HG02798 (cell line): Measurements from ENCODE around the gene MRPS27.
"Not testable (repeated sequence)": the region's sequence is repeated elsewhere in the genome, so short reads cannot be mapped to it uniquely, and the experiment has no call there.

Experiments
- ATAC-seq: cut with Tn5 transposase; IDR thresholded peaks from one replicate; pipeline ENCODE4 v1.9.1; 2021; ENCODE audit warnings: mild to moderate bottlenecking; ENCODE audit not compliant: unreplicated experiment, poor library complexity

The MRPS27 gene

DNA sequence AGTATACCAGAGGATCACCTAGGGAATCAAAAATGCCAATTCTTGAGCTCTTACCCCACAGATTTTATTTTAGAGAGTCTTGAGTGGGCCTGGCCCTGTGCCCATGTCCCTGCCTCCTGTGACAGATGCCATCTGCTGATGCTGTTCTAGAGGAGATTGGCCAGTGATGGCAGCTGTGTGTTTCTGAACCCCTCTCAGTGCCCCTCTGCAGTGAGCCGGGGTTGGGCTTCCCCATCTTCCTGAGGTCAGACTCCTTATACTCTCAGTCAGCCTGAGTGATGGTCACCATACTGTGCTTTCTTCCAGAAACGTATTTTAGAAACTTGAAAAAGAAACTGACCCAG lies 6.2 kb upstream of the MRPS27 start:
- ATAC-seq: no peak

GRCh38 chr5:72325566-72326305 lies 5.7 kb upstream of the MRPS27 start:
- no peak for ATAC-seq

DNA sequence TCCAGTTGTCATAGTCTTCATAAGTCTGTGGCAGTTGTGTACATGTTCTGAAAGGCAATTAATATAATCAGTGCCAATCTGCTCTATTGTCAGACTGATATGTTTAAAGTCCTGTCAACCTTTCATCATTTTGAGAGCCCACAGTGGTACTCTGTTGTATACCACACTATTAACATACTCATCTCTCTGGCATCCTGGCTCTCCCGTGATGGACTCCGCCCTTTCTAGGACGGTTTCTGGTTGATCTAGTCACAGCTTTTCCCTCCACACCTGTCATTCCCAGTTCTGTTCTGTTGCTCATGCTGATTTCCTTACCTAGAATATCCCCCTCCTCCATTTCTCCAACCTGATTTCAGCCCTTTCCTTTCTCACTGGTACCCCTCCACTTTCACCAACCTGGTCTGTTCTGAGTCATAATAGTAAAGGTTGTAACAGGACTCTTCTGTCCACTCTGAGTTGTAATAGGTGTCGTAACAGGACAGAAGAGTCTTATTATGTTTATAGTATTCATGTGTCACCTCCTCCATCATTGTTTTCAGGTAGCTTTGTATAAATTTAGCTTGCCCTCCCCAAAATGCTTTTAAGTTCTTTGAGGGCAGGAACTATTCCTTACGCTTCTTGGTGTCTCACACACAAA lies 4.3 kb upstream of the MRPS27 start:
- ATAC-seq: no peak

DNA sequence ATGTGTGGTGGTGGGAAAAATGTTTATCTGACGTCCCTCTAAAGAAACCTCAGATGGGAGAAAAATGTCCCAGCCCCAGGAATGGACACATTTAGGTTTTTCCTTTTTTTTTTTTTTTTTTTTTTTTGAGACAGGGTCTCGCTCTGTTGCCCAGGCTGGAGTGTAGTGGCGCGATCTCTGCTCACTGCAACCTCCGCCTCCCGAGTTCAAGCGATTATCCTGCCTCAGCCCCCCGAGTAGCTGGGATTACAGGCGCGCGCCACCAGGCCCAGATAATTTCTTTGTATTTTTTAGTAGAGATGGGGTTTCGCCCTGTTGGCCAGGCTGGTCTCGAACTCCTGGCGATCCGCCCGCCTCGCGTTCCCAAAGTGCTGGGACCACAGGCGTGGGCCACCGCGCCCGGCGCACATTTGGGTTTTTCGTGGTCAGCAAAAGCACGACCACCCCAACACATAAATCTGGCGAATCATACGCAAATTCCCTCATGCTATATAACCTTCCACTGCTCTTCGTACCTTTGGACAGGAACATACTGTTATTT lies 535 bp downstream of the MRPS27 start:
- ATAC-seq: not testable (repeated sequence)

GRCh38 chr5:72314571-72315172 lies 5.4 kb downstream of the MRPS27 start:
- ATAC-seq: no peak

GRCh38 chr5:72313141-72313540 lies 6.9 kb downstream of the MRPS27 start:
- no peak for ATAC-seq

GRCh38 chr5:72308853-72309191 lies 11.2 kb downstream of the MRPS27 start:
- ATAC-seq: no peak

DNA sequence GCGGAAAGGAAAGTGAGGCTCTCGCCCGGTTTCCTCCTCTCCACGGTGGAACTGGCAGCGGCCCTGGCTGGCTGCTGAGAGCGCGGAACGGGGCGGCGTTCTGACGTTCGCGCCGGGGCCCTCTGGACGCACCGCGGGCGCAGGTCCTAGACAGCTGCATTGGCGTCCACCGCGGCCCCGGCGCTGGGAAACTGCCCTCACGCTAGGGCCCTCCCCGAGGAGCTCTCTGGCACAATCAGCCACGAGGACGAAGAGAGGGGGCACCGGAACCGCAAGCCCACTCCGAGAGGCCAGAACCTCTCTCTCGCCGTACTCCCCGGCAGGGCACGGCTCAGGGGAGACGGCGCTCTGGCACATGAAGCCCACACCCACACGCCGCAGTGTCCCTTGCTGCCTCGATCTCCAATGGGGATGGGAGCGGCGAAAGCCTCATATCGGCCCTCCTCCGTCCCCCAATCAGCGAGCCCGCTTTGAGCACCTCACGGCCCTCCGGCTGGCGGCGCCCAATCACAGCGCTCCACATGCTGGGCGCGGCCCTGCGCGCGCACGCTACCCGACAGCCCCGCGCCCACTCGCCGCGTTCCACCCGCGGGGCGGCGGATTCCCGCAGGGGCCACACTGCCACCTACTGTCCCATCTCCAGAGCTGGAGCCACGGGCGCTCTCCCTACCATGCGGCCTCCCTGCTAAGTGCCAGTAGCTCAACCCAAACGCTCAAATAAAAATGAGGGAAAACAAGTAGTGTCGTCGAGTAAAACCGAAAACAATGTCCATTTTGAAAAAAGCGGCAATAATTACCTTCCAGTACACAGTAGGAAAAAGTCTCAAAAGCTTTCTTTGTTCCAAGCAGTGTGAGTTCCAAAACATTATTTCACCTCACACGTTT lies 11.8 kb downstream of the MRPS27 start:
- ATAC-seq: peak; percentile 93

- ATAC-seq: no peak
Measured at GRCh38 chr5:72307573-72307967, 12.5 kb downstream of the MRPS27 start.

GRCh38 chr5:72305194-72306142 lies 14.6 kb downstream of the MRPS27 start:
- peak; percentile 20 for ATAC-seq

- ATAC-seq: no peak
Measured at GRCh38 chr5:72302171-72302570, 17.9 kb downstream of the MRPS27 start.

- peak; percentile 64 for ATAC-seq
Measured at GRCh38 chr5:72301557-72301956, 18.5 kb downstream of the MRPS27 start.

GRCh38 chr5:72300590-72301339 lies 19.3 kb downstream of the MRPS27 start:
- ATAC-seq: no peak

GRCh38 chr5:72298711-72299110 lies 21.3 kb downstream of the MRPS27 start:
- no peak for ATAC-seq

DNA sequence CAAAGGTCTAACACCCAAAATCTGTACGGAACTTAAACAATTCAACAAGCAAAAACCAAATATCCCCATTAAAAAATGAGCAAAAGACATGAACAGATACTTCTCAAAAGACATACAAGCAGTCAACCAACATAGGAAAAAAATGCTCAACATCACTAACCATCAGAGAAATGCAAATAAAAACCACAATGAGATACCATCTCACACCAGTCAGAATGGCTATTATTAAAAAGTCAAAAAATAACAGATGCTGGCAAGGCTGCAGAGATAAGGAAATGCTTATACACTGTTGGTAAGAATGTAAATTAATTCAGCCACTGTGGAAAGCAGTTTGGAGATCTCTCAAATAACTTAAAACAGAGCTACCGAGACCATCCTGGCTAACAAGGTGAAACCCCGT lies 21.9 kb downstream of the MRPS27 start:
- ATAC-seq: peak; percentile 47

DNA sequence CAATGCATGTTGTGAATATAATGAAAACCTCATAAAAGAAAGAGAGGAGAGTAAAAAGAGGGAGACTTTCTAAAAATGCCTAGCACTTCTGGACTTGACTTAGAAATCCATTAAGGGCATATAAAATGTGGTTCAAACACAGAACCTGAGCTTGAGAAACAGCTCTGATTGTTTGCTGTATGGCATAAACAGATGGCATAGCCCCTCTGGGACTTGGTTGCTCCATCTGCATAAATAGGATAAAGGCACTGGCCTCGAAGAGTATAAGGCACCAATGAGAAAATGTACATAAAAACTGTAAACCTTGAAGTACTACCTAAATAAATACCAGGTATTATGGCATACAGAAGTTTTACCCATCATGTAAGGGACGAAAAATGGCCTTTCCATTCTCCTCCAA lies 23.8 kb downstream of the MRPS27 start:
- no peak for ATAC-seq

- ATAC-seq: no peak
Measured at GRCh38 chr5:72295539-72295938, 24.5 kb downstream of the MRPS27 start.

GRCh38 chr5:72294473-72294872 lies 25.6 kb downstream of the MRPS27 start:
- no peak for ATAC-seq

DNA sequence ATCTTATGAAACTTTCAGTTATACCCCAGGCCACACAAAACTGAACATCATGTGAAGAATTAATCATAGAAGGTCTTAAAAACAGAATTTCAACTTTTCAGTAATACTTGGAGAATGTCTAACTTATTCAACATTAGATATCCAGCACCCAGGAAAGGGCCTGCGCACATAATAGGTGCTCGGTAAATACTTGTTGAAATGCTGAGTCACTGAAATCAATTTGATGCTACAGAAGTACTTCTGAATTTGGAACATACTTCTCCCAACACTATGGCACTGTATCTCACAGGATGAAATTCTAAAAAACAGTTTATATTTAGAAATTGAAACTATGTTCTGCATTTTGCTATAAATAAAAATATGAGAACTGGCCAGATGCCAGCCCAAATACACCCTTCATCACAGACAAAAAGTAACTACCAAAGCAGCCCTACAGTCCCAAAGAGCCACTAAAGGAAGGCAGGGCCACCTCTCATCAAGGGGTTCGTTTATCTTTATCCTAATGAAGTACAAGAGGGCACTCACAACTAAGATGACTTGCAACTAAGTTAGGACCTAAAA lies 26.5 kb downstream of the MRPS27 start:
- ATAC-seq: no peak
